Smooth muscle cell of the pulmonary artery (primary cell): ENCODE measurements around the gene TRIM44. TPM values are rescaled to one million over a fixed set of nuclear protein-coding genes. Genes with fewer than 3 reads are reported as not detected.

Source experiments
- total RNA-seq: library from RNA; depleted of rRNA; stranded (reverse); fragments of >200 nt; gene quantifications from 2 replicates; pipeline ENCODE4 v1.2.3, GENCODE V29; 2014

Gene TRIM44, protein sequence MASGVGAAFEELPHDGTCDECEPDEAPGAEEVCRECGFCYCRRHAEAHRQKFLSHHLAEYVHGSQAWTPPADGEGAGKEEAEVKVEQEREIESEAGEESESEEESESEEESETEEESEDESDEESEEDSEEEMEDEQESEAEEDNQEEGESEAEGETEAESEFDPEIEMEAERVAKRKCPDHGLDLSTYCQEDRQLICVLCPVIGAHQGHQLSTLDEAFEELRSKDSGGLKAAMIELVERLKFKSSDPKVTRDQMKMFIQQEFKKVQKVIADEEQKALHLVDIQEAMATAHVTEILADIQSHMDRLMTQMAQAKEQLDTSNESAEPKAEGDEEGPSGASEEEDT
- 31.5 and 35.6 TPM in 2 replicates for total RNA-seq

GRCh38 chr11:35662649-35663407 is at the start of gene TRIM44:
TRIM44 (plus strand) TSS chr11:35662775; CDS start chr11:35663112, 337 bp downstream.

GRCh38 chr11:35617687-35618496 is 44.7 kb upstream of the TRIM44 start, which contains the start of gene FJX1:
FJX1 (plus strand) TSS chr11:35618460; CDS start chr11:35618637, 177 bp downstream.

Other genes with a start within 250 kb of the TRIM44 start
- gene SLC1A2, start 243.2 kb upstream of the TRIM44 start, total RNA-seq, result 1.9 and 4.5 TPM in 2 replicates
- 74.1 and 303 TPM in 2 replicates for gene PAMR1, start 137.2 kb upstream of the TRIM44 start, total RNA-seq
- 28.5 and 52.1 TPM in 2 replicates for gene FJX1, start 44.3 kb upstream of the TRIM44 start, total RNA-seq